ENCODE data around the gene FBRSL1.

GRCh38 chr12:132466241-132467201 lies 23.4 kb upstream of the FBRSL1 start:
- TF ChIP-seq POLR2AphosphoS5 (IDR thresholded peaks at IDR 0.05; ENCODE audit: low read depth, low read length) (no peak), ZFX (IDR thresholded peaks at IDR 0.05) (no peak), EZH2phosphoT487 (IDR thresholded peaks at IDR 0.05; ENCODE audit: borderline replicate concordance) (no peak), POLR2A (IDR thresholded peaks at IDR 0.05; ENCODE audit: borderline replicate concordance, extremely low read depth, insufficient read depth, insufficient read length) (no peak), EZH2 (IDR thresholded peaks at IDR 0.05) (no peak), ZBTB33 (IDR thresholded peaks at IDR 0.05; ENCODE audit: extremely low read depth, insufficient replicate concordance, low read length) (no peak), FOSL1 (IDR thresholded peaks at IDR 0.05; ENCODE audit: low read depth) (no peak), YY1 (IDR thresholded peaks at IDR 0.05; ENCODE audit: extremely low read depth, insufficient replicate concordance, low read depth, low read length) (no peak), SP1 (IDR thresholded peaks at IDR 0.05; ENCODE audit: low read depth) (no peak), RAD21 (IDR thresholded peaks at IDR 0.05; ENCODE audit: low read depth) (no peak), ZNF274 (IDR thresholded peaks at IDR 0.05; ENCODE audit: low read depth, low read length) (no peak)
- TF ChIP-seq, protein P1, sequence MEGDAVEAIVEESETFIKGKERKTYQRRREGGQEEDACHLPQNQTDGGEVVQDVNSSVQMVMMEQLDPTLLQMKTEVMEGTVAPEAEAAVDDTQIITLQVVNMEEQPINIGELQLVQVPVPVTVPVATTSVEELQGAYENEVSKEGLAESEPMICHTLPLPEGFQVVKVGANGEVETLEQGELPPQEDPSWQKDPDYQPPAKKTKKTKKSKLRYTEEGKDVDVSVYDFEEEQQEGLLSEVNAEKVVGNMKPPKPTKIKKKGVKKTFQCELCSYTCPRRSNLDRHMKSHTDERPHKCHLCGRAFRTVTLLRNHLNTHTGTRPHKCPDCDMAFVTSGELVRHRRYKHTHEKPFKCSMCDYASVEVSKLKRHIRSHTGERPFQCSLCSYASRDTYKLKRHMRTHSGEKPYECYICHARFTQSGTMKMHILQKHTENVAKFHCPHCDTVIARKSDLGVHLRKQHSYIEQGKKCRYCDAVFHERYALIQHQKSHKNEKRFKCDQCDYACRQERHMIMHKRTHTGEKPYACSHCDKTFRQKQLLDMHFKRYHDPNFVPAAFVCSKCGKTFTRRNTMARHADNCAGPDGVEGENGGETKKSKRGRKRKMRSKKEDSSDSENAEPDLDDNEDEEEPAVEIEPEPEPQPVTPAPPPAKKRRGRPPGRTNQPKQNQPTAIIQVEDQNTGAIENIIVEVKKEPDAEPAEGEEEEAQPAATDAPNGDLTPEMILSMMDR (IDR thresholded peaks at IDR 0.05 in 2 of 3, conservative IDR thresholded peaks at IDR 0.05 in 1 of 3; ENCODE audit: borderline replicate concordance in 1 of 3, insufficient read depth in 1 of 3, low read depth in 2 of 3, low read length in 2 of 3) = no peak
- TF ChIP-seq, protein P2, sequence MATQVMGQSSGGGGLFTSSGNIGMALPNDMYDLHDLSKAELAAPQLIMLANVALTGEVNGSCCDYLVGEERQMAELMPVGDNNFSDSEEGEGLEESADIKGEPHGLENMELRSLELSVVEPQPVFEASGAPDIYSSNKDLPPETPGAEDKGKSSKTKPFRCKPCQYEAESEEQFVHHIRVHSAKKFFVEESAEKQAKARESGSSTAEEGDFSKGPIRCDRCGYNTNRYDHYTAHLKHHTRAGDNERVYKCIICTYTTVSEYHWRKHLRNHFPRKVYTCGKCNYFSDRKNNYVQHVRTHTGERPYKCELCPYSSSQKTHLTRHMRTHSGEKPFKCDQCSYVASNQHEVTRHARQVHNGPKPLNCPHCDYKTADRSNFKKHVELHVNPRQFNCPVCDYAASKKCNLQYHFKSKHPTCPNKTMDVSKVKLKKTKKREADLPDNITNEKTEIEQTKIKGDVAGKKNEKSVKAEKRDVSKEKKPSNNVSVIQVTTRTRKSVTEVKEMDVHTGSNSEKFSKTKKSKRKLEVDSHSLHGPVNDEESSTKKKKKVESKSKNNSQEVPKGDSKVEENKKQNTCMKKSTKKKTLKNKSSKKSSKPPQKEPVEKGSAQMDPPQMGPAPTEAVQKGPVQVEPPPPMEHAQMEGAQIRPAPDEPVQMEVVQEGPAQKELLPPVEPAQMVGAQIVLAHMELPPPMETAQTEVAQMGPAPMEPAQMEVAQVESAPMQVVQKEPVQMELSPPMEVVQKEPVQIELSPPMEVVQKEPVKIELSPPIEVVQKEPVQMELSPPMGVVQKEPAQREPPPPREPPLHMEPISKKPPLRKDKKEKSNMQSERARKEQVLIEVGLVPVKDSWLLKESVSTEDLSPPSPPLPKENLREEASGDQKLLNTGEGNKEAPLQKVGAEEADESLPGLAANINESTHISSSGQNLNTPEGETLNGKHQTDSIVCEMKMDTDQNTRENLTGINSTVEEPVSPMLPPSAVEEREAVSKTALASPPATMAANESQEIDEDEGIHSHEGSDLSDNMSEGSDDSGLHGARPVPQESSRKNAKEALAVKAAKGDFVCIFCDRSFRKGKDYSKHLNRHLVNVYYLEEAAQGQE (IDR thresholded peaks at IDR 0.05; ENCODE audit: low read depth) = no peak
- TF ChIP-seq, protein P3, sequence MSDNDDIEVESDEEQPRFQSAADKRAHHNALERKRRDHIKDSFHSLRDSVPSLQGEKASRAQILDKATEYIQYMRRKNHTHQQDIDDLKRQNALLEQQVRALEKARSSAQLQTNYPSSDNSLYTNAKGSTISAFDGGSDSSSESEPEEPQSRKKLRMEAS (IDR thresholded peaks at IDR 0.05) = no peak
